HG02678 (cell line): Measurements from ENCODE around the gene CD19.
A peak's percentile ranks its signal among the peaks of the same experiment; 100 is the strongest.
"Not testable (repeated sequence)": the region's sequence is repeated elsewhere in the genome, so short reads cannot be mapped to it uniquely, and the experiment has no call there.

Experiments used
- ATAC-seq: cut with Tn5 transposase; IDR thresholded peaks from one replicate; pipeline ENCODE4 v1.9.1; 2021; ENCODE audit warnings: mild to moderate bottlenecking, moderate library complexity; ENCODE audit not compliant: unreplicated experiment

The CD19 gene

GRCh38 chr16:28980330-28980729, 48.6 kb downstream of the CD19 start:
- ATAC-seq = not testable (repeated sequence)

DNA sequence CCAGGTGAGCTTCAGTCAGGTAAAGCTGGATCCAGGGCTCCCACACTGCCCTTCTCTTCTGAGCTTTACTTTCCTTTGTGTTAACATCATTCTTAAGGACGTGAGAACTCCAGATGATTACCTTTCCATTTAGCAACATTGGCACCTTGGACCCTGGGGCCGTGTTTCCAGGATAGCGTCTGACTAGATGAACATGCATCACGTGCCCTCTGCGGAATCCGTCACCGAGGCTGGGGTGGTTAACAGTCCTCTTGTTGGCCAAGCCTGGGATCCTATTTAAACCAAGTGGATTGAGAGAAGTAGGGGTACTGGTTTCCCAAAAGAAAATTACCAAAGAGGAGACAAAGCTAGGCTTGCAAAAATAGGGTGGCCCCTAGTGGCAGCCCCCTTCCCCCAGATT, 49.2 kb downstream of the CD19 start:
- no peak for ATAC-seq

GRCh38 chr16:28981517-28981916, 49.7 kb downstream of the CD19 start:
- no peak for ATAC-seq

- no peak for ATAC-seq
Observed at GRCh38 chr16:28982418-28982817, 50.6 kb downstream of the CD19 start.

DNA sequence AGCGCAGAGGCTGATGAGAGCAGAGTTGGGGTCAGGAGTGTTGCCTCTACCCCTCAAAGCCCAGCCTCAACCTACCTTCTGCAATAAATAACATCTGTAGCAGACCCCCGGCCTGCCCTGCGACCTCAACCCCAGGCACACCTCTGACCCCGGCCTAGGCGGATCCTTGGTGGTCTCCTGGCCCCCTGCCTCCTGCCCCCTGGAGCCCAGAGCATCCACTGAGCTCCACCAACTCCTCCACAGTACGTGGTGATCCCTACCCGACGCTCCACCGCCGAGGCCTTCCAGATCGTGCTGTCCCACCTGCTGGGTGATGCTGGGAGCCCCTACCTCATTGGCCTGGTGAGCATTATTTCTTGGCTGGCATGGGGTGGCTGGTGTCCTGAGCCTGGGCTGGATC, 51.2 kb downstream of the CD19 start:
- no peak for ATAC-seq

DNA sequence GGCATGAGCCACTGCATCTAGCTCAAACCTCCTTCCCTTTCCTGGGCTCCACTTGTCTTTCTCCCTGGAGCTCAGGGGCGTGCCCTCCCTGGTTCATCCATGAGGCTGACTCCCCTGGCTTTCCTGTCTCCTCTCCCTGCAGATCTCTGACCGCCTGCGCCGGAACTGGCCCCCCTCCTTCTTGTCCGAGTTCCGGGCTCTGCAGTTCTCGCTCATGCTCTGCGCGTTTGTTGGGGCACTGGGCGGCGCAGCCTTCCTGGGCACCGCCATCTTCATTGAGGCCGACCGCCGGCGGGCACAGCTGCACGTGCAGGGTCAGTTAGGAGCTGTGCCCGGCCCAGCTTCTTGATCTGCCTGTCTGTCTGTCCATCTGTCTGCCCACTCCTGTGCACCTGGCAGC, 51.9 kb downstream of the CD19 start:
- no peak for ATAC-seq

- ATAC-seq = no peak
Observed at GRCh38 chr16:28984091-28984490, 52.3 kb downstream of the CD19 start.

DNA sequence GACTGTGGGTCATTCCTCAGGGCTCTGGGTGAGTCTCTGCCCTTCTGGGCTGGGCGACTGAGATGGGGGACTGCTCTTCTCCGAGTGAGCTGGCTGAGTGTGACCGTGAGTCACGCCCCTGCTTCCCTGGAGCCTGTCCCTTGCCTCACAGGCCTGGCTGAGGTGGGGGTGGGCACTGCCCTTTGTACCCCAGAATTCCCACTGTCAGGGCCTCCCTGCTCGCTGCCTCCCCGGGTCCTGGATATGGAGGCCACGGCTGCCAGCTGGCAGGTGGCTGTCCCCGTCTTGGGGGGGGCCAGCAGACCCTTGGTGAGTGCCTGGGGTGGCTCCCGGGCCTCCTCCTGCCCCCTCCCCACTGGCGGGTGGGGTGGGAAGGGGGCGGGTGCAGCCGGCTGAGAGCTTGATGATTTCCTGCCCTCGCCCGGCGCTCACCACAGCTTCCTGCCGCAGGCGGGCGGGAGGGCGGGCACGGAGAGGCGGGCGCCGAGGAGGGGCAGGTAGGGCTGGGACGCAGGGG, 52.9 kb downstream of the CD19 start, which contains the start of gene LAT:
Gene LAT (plus strand): TSS at position 434 of the 517 bp plus-strand sequence. CDS start 366 bp downstream, outside the sequence.
- ATAC-seq = peak; percentile 66

DNA sequence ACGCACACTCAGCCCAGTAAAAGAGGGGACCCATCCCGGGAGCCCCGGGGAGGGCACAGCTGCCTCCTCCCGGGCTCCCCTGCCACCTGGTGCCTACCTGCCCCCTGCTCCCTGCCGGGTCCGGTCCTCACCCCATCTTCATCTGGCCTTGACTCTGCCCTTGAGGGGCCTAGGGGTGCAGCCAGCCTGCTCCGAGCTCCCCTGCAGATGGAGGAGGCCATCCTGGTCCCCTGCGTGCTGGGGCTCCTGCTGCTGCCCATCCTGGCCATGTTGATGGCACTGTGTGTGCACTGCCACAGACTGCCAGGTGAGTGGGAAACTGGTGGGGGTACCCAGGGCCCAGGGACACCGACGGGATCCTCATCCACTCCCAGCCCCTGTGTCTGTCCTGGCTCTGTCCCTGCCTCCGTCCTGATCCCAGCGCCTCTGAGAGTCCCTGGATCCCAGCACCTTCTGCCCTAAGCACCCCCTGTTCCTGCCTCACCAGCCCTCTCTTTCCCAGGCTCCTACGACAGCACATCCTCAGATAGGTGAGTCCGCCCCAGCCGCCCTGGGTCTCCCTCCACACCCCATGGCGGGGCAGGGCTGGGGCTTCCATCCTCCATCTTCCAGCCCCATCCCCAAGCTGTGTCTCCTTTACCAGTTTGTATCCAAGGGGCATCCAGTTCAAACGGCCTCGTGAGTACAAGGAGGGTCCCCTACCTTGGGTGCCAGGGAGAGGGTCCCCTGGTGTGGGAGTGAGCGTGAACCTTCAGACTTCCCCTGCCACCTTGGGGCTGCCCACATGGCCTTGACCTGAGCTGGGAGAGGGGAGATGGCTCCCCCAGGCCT, 53.7 kb downstream of the CD19 start:
- peak; percentile 31 for ATAC-seq

GRCh38 chr16:28986046-28986445, 54.3 kb downstream of the CD19 start:
- no peak for ATAC-seq

DNA sequence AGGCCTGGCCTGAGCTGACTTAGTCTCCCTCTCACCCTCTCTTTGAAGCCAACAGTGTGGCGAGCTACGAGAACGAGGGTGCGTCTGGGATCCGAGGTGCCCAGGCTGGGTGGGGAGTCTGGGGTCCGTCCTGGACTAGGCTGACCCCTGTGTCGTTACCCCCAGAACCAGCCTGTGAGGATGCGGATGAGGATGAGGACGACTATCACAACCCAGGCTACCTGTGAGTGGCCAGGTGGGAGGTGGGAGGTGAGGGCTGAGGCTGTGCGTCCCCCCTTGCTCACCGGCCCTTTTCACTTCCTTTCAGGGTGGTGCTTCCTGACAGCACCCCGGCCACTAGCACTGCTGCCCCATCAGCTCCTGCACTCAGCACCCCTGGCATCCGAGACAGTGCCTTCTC, 54.7 kb downstream of the CD19 start:
- no peak for ATAC-seq

DNA sequence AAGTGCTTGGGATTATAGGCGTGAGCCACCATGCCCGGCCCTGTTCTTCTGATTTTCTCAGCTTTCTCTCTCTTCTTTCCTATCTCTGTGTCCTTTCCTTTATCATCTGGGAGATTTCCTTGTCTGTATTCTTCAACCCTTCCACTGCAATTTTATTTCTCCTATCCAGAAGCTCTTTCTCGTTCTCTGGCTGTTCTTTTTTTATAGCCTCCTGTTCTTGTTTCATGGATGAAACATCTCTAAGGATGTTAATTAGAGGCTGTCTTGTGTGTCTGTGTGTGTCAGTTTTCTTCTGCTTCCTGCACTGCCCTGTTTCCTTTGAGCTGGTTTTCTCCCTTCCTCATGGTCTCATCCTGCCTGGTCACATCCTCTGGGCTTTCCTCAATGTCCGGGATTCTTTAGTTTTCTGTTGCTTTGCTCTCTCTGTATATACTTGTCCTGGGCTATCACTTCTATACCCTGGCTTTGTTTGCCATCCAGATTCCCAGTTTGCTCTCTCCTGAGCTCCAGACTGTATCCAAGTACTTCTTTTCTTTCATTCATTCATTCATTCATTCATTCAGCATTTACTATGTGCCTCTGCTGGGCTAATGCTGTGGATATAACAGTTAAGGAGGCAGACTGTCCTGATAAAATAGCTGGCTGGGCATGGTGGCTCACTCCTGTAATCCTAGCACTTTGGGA, 55.5 kb downstream of the CD19 start:
- no peak for ATAC-seq
